GM18951 (cell line): ENCODE results near the gene ZNF419.
"Not testable (repeated sequence)": the region's sequence is repeated elsewhere in the genome, so short reads cannot be mapped to it uniquely, and the experiment has no call there.

Experiments
- POLR2A ChIP-seq: IDR thresholded peaks from 4 replicates; pipeline ENCODE4 v1.6.1; 2011; ENCODE audit warnings: mild to moderate bottlenecking; ENCODE audit not compliant: insufficient read length, insufficient read depth; ENCODE audit errors: extremely low read depth
- in situ Hi-C: fragments of 300-500 bp; cut with MboI; formaldehyde crosslinking; loops from one replicate; pipeline ENCODE4 v1.12.0; 2022; ENCODE audit warnings: low sequenced_read_pairs, mixed read lengths, inconsistent platforms; ENCODE audit not compliant: unreplicated experiment

ZNF419 gene

GRCh38 chr19:57499680-57500395 lies 12.3 kb downstream of the ZNF419 start, which contains the start of gene ZNF773:
Gene ZNF773 (plus strand): TSS chr19:57499938. CDS start chr19:57500081, 143 bp downstream.
- in situ Hi-C loops: not testable (repeated sequence)
- peak; percentile 91 for TF ChIP-seq POLR2A

GRCh38 chr19:57500400-57500799 lies 12.8 kb downstream of the ZNF419 start:
- in situ Hi-C loops: not testable (repeated sequence)

- no peak for TF ChIP-seq POLR2A
- in situ Hi-C loops: no loop called here
These were observed 18.6 kb downstream of the ZNF419 start for GRCh38 chr19:57506163-57506562.

GRCh38 chr19:57511484-57511883 lies 23.9 kb downstream of the ZNF419 start:
- no peak for TF ChIP-seq POLR2A
- in situ Hi-C loops: no loop called here

- no peak for TF ChIP-seq POLR2A
- in situ Hi-C loops: no loop called here
These were observed 25.3 kb downstream of the ZNF419 start for GRCh38 chr19:57512845-57513244.

- no peak for TF ChIP-seq POLR2A
- in situ Hi-C loops: no loop called here
These were observed 27.7 kb downstream of the ZNF419 start for GRCh38 chr19:57515255-57515654.

GRCh38 chr19:57518021-57518420 lies 30.5 kb downstream of the ZNF419 start:
- in situ Hi-C loops: not testable (repeated sequence)

- TF ChIP-seq POLR2A: peak; percentile 71
- in situ Hi-C loops: no loop called here
These were observed 39.8 kb downstream of the ZNF419 start, which contains the start of gene ZNF549 for GRCh38 chr19:57527136-57527881. Gene ZNF549 (plus strand): TSS chr19:57527356. CDS start chr19:57527574, 218 bp downstream.

- TF ChIP-seq POLR2A: no peak
- in situ Hi-C loops: no loop called here
These were observed 50.5 kb downstream of the ZNF419 start for GRCh38 chr19:57537953-57538547.
